ENCODE measurements around the gene EIF3A. TPM values are rescaled to one million over a fixed set of nuclear protein-coding genes. Genes with fewer than 3 reads are reported as not detected.

EIF3A gene
- total and polyA plus RNA-seq, 9 of the 15 experiments (the other 6 are each of a cell fraction or from before 2014, with no cell fraction given): 19.6 to 163 (median 102) TPM

DNA sequence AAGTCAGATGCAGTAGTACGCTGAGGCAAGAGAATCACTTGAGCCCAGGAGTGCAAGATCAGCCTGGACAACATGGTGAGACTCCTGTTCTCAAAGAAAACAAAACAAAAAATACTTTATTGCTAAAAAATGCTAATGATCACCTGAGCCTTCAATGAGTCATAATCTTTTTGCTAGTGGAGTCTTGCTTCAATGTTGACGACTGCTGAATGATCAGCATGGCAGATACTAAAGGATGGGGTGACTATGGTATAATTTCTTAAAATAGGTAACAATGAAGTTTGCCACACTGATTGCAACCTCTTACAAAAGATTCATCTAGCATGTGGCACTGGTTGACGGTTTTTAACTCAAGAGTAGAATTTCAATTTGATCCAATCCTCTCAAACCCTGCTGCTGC is 28.8 kb downstream of the EIF3A start:
- Histone ChIP-seq H3K36me3 (ENCODE audit: control insufficient read depth, insufficient read depth, low read length) (peaks cover 96% of the 10 kb centered on the region), H3K4me3 (no peak overlapping the region), H3K9me3 (replicated peaks; ENCODE audit: control insufficient read depth, insufficient read depth, low read depth, low read length) (no peaks in the 10 kb centered on the region), H2AFZ (ENCODE audit: low read depth, low read length) (no peak overlapping the region), H3K9me1 (ENCODE audit: control insufficient read depth, insufficient read depth, low read length) (no peaks in the 10 kb centered on the region), H3K4me1 (replicated peaks in 1 of 2; ENCODE audit: control insufficient read depth in 2 of 2, insufficient read depth in 2 of 2, low read length in 2 of 2) (no peaks in the 10 kb centered on the region), H3K79me2 (ENCODE audit: control insufficient read depth, insufficient read depth, low read length) (peaks cover 59% of the 10 kb centered on the region), H3K27me3 (ENCODE audit: control insufficient read depth in 2 of 2, insufficient read depth in 2 of 2, low read length in 2 of 2) (no peaks in the 10 kb centered on the region), H3K4me2 (ENCODE audit: insufficient read depth, low read length) (no peak overlapping the region), H3K27ac (ENCODE audit: extremely low read depth, low read depth, low read length) (no peak overlapping the region), H4K20me1 (replicated peaks; ENCODE audit: control insufficient read depth, insufficient read depth, low read length) (no peaks in the 10 kb centered on the region), H3K9ac (ENCODE audit: insufficient read depth in 1 of 2, low read depth in 2 of 2, low read length in 2 of 2) (no peak overlapping the region)
- WGBS (ENCODE audit: insufficient coverage, low coverage, missing lambda C conversion rate): 80% methylated on average over 3 of the region's 3 CpGs
- in situ Hi-C loops (cut with MboI) (no loop called here), intact Hi-C loops (cut with micrococcal nuclease) (no loop called here)
- POLR2A ChIA-PET: interaction anchor here (0.9 to 1.5 kb wide), 4 partner anchors 11 to 24 kb away, joined by 3 to 7 read pairs (median 4); no protein-coding TSS in a partner anchor
- FAIRE-seq (no peak), ATAC-seq (no peak), DNase-seq (ENCODE audit: extremely low read depth in 1 of 4, low spot score in 3 of 4) (no peak)
- CTCF ChIA-PET (ENCODE audit: low intra/inter-chr PET ratio): no interaction called here
- TF ChIP-seq U2AF1 (optimal IDR thresholded peaks at IDR 0.05; ENCODE audit: low read depth, low read length): no peak
- TF ChIP-seq ZBTB12 (CRISPR knock-in tag; IDR thresholded peaks at IDR 0.05): no peak
- TF ChIP-seq UBTF (IDR thresholded peaks at IDR 0.05; ENCODE audit: borderline replicate concordance in 1 of 2, low read depth in 2 of 2, low read length in 2 of 2): no peak
- TF ChIP-seq GATAD2A (IDR thresholded peaks at IDR 0.05): no peak
- TSS peak; percentile 24 for BruUV-seq (replicated peaks)

Measured in K562 (cell line).